ENCODE results near the gene SCN2B. TPM values are rescaled to one million over a fixed set of nuclear protein-coding genes. Genes with fewer than 3 reads are reported as not detected.

Gene SCN2B
- total RNA-seq, 4 donors from 2014 or later: 0.14 to 0.37 TPM; not detected in 2

DNA sequence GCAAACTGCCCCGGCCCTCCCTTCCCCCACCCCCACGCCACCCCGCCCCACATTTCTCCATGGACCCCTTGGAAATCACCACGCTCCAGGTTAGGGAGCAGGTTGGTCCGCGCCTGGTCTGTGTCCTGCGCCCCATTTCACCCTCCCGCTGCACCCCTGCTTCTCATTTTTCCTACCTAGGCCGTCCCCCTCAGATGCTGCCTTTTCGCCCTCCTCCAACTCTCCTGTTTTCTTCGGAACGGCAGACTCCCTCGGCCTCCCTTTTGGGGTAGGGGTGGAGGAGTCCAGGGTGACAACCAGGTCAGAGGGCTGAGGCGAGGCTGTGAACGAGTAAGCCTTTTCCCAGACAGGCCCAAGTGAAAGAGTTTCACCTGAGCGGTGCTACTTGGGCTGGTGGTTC is 22.9 kb downstream of the SCN2B start:
- TF ChIP-seq, protein P1, sequence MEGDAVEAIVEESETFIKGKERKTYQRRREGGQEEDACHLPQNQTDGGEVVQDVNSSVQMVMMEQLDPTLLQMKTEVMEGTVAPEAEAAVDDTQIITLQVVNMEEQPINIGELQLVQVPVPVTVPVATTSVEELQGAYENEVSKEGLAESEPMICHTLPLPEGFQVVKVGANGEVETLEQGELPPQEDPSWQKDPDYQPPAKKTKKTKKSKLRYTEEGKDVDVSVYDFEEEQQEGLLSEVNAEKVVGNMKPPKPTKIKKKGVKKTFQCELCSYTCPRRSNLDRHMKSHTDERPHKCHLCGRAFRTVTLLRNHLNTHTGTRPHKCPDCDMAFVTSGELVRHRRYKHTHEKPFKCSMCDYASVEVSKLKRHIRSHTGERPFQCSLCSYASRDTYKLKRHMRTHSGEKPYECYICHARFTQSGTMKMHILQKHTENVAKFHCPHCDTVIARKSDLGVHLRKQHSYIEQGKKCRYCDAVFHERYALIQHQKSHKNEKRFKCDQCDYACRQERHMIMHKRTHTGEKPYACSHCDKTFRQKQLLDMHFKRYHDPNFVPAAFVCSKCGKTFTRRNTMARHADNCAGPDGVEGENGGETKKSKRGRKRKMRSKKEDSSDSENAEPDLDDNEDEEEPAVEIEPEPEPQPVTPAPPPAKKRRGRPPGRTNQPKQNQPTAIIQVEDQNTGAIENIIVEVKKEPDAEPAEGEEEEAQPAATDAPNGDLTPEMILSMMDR (IDR thresholded peaks at IDR 0.05): no peak
- TF ChIP-seq EP300 (IDR thresholded peaks at IDR 0.05; ENCODE audit: low read depth): no peak
- no peak for TF ChIP-seq POLR2AphosphoS5 (IDR thresholded peaks at IDR 0.05)
- no peak for TF ChIP-seq POLR2A (IDR thresholded peaks at IDR 0.05)
- no peaks in the 10 kb centered on the region for H3K9me3 ChIP-seq
- peak overlapping the region in 2 of 4 donors; percentile 43 to 53 for H3K4me3 ChIP-seq
- in situ Hi-C loops (cut with MboI; ENCODE audit: low pct_ligation_motif_present in 1 of 4, low pct_unique_long_range_greater_than_20kb in 1 of 4, low sequenced_read_pairs in 3 of 4) (no loop called here), intact Hi-C loops (cut with DNase I; ENCODE audit: low total_unique reads) (no loop called here)
- peaks cover 0 to 32% (median 17%) of the 10 kb centered on the region in 4 donors for H3K4me1 ChIP-seq
- H3K36me3 ChIP-seq: no peaks in the 10 kb centered on the region
- peaks cover 85% of the 10 kb centered on the region for H3K27me3 ChIP-seq
- WGBS, 2 donors (ENCODE audit: low coverage in 1 of 2): 37% methylated on average over 14 of the region's 16 CpGs; no CpG with 5 or more reads in 1 of the 2 donors
- DNase-seq: no peak
- H3K27ac ChIP-seq: no peak overlapping the region

DNA sequence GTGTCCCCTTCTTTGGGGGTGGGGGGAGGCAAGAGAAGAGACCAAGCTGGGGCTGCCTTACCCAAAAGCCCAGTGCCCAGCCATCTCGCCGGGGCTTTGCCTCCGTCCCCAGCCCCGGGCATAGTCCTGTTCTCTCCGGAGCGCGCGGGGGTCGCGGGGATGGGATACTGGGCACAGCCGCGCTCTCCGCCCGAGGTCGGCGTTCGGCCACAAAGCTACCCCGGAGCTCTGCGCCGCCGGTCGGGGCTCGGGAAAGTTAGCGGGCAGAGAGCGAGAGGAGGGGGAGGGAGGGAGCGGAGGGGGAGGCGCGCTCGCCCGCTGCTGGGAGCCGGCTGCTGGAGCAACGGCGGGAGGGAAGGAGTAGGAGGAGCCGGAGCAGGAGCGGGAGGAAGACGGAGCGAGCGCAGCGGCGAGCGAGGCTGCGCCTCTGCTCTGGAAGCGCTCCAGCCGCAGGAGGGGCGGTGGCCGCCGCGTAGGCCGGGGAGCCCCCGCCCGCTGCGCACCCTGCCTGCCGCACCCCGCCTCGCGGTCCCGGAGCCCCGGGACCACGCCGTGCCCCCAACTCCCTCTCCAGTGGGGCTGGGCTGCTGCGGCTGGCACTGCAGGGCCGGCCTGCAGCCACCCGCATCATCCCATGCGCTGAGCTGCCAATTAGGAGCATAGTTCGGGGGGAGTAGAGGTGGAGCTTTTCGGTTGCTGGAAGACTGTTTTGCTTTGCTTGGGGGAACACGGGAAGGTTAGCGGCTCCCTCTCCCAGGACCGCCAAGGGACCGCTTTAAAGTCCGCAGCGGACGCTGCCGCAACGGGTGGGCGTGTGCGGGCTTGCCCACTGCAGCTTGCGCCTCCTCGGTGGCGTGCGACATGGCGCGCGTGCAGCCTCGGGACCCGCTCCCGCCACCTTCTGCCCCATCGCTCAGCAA is 23.6 kb downstream of the SCN2B start, which contains the start of gene SCN4B:
TSS of gene SCN4B (minus strand) at position 272 of the 920 bp plus-strand sequence. CDS start at position 122, 150 bp downstream.
- Histone ChIP-seq H3K4me3 (peak within 1 kb of the TSS; percentile 23 to 53 (median 37)), H3K4me1 (peaks cover 0 to 32% (median 17%) of the 10 kb centered on the region in 4 donors), H3K27ac (no peak within 1 kb of the TSS), H3K9me3 (no peaks in the 10 kb centered on the region), H3K36me3 (no peaks in the 10 kb centered on the region), H3K27me3 (peaks cover 78% of the 10 kb centered on the region)
- peak; percentile 53 for DNase-seq
- intact Hi-C loops (cut with DNase I; ENCODE audit: low total_unique reads) (no loop called here), in situ Hi-C loops (cut with MboI; ENCODE audit: low pct_ligation_motif_present in 1 of 4, low pct_unique_long_range_greater_than_20kb in 1 of 4, low sequenced_read_pairs in 3 of 4) (no loop called here)
- 4% methylated on average over 61 of the region's 88 CpGs; no CpG with 5 or more reads in 1 of the 2 donors for WGBS, 2 donors (ENCODE audit: low coverage in 1 of 2)
- TF ChIP-seq POLR2A (IDR thresholded peaks at IDR 0.05) (no peak), POLR2AphosphoS5 (IDR thresholded peaks at IDR 0.05) (no peak), EP300 (IDR thresholded peaks at IDR 0.05; ENCODE audit: low read depth) (no peak)
- TF ChIP-seq, protein P1 (IDR thresholded peaks at IDR 0.05): no peak

DNA sequence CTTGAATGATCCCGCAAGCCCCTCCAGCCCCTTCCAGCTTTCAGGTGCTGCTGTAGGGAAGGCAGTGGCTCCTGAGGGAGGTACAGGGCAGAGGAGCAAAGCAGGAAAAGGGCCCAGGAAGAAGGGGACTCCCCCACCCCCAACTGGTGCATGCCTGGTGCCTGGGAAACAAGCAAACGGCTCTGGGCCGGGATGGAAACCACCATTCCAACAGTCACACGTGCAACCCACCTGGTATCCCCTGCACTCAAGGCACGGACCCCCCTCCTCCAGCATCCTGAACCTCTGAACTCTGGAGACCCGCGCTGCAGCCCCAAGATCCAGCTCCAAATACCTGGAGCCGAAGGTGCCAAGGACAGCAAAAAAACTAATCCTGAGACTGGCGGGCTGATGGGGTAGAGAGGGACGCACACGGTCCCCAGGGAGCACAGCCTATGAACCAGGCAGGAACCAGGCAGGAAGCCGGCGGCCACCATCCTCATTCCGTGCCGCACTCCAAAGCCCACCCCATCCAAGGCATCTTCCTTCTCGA is 24.4 kb downstream of the SCN2B start:
- 19% methylated on average over 16 of the region's 16 CpGs; no CpG with 5 or more reads in 1 of the 2 donors for WGBS, 2 donors (ENCODE audit: low coverage in 1 of 2)
- Histone ChIP-seq H3K4me1 (peaks cover 0 to 32% (median 17%) of the 10 kb centered on the region in 4 donors), H3K27ac (no peak overlapping the region), H3K4me3 (peak overlapping the region; percentile 23 to 53 (median 37)), H3K9me3 (no peaks in the 10 kb centered on the region), H3K27me3 (peaks cover 71% of the 10 kb centered on the region), H3K36me3 (no peaks in the 10 kb centered on the region)
- TF ChIP-seq POLR2A (IDR thresholded peaks at IDR 0.05) (no peak), POLR2AphosphoS5 (IDR thresholded peaks at IDR 0.05) (no peak), EP300 (IDR thresholded peaks at IDR 0.05; ENCODE audit: low read depth) (no peak)
- TF ChIP-seq, protein P1 (IDR thresholded peaks at IDR 0.05): no peak
- intact Hi-C loops (cut with DNase I; ENCODE audit: low total_unique reads) (no loop called here), in situ Hi-C loops (cut with MboI; ENCODE audit: low pct_ligation_motif_present in 1 of 4, low pct_unique_long_range_greater_than_20kb in 1 of 4, low sequenced_read_pairs in 3 of 4) (no loop called here)
- DNase-seq: no peak

DNA sequence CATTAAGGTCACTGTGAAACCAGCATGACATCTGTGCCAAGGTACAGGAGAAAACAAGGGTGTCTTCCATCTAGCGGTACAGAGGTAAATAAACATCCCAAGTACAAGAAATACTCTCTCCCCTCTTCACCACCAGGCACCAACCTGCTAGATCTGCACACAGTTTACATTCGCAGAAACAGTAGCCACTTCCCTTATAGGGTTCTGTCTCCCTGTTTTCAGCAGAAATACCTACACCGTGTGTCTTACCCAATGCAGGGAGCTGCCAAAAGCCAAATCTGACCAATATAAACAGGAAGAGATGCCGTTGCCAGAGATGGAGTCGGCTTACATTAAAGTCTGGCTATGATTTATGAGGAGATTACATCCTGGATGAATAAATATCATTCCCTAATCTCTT is 25.0 kb downstream of the SCN2B start:
- peaks cover 69% of the 10 kb centered on the region for H3K27me3 ChIP-seq
- intact Hi-C loops (cut with DNase I; ENCODE audit: low total_unique reads): no loop called here
- no peak for TF ChIP-seq EP300 (IDR thresholded peaks at IDR 0.05; ENCODE audit: low read depth)
- TF ChIP-seq, protein P1 (IDR thresholded peaks at IDR 0.05): no peak
- TF ChIP-seq POLR2AphosphoS5 (IDR thresholded peaks at IDR 0.05): no peak
- TF ChIP-seq POLR2A (IDR thresholded peaks at IDR 0.05): no peak
- H3K4me3 ChIP-seq: no peak overlapping the region
- WGBS, 2 donors (ENCODE audit: low coverage in 1 of 2): 0 to 33% methylated on average over 3 to 5 of the region's 5 CpGs
- H3K9me3 ChIP-seq: no peaks in the 10 kb centered on the region
- H3K27ac ChIP-seq: no peak overlapping the region
- in situ Hi-C loops (cut with MboI; ENCODE audit: low pct_ligation_motif_present in 1 of 4, low pct_unique_long_range_greater_than_20kb in 1 of 4, low sequenced_read_pairs in 3 of 4): no loop called here
- no peaks in the 10 kb centered on the region for H3K36me3 ChIP-seq
- H3K4me1 ChIP-seq: peaks cover 0 to 26% (median 17%) of the 10 kb centered on the region in 4 donors
- DNase-seq: no peak

Data from transverse colon (tissue), 4 donors.